Smooth muscle cell of the brain vasculature (primary cell): ENCODE data around the gene ZNF556.
"Not testable (repeated sequence)": the region's sequence is repeated elsewhere in the genome, so short reads cannot be mapped to it uniquely, and the experiment has no call there.

Experiments
- DNase-seq: peaks from one replicate; pipeline ENCODE4 v3.0.0-alpha.2; 2012; ENCODE audit warnings: low read depth, low spot score

ZNF556 gene

DNA sequence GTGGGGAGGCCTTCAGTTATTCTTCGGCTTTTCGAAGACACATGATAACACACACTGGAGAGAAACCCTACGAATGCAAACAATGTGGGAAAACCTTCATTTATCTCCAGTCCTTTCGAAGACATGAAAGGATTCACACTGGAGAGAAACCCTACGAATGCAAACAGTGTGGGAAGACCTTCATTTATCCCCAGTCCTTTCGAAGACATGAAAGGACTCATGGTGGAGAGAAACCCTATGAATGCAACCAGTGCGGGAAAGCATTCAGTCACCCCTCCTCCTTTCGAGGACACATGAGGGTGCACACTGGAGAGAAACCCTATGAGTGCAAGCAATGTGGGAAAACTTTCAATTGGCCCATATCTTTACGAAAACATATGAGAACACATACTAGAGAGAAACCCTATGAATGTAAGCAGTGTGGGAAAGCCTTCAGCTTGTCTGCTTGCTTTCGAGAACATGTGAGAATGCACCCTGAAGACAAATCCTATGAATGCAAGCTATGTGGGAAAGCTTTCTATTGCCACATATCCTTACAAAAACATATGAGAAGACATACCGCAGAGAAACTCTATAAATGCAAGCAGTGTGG lies 14.0 kb upstream of the ZNF556 start:
- no peak for DNase-seq

DNA sequence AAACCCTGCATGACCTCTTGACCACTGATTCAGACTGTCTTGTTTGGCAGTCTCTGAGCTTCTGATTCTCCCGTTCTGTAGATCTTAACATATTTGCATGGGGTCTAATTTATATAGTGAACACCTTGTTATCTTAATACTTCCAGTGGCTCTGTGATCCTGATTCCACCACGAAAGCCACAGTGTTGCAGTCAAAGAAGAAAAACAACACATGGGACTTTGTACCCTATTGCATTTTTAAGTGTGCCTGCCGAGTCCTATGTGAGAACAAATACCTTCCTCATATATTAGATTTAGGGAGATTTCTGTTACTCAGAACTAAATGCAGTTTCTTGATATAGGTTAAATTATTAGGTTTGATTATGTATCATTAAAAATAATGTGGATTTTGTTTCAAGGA lies 12.3 kb upstream of the ZNF556 start:
- DNase-seq: no peak

DNA sequence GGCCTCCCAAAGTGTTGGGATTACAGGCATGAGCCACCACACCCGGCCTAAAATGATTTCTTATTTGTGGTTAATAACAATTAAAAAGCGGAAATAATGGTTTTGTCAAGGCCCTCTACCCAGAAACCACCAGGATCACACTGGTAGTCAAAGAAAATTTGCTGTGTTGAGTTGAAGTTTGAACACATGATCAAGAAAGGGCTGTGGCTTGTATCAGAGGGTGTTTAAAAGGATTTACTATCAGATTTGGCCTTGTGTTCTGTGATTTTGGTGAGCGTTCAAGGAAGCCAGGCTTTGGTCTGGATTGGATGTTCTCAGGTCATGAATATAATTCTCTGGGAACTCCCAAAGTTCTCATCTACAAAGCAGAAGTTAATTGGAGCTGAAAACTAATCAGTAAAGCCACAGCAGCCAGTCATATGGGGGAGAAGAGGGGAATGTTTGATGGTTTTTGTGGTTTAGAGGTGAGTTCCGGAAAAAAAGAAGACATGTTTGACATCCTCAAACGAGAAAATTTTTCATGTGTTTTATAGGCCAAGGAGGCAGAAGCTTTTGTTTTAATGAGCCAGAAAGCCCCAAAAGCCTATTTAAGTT lies 10.6 kb upstream of the ZNF556 start:
- no peak for DNase-seq

DNA sequence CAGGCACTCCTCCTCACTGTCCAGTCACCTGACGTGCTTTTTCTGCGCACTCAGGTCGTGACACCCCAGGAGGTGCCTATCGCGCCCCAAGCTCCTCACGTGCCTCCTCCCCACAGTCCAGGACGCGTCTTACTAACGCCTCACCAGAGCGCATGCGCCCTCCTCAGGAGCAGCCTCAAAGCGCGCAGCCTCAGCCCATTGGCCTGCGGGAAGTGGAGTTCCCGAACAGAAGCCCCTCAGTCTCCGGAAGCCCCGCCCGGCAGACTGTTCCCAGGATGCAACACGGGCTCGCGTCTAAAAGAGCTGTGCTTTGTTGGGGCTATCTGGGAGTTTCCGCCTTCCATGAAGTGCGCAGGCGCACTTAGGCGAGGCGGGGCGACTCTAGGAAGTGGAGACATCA lies 8.3 kb upstream of the ZNF556 start:
- no peak for DNase-seq

DNA sequence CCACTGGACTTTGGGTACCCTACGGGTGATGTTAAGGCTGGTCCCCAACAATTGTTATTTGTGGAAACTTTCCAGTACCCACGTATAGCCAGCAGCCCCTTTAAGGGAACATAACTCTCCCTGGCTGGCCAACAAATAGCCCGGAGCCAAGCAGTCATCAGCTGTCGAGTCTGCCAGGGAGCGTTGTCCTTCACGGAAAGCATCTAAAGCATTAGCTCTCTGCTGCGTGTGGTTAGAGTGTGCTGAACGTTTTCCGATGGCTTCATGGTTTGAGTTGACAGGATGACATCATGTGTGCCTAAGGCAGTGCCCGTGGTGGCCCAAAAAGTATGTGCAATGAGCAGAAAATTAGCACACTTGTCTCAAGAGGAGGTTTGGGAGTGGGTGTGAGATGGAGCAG lies 3.3 kb upstream of the ZNF556 start:
- no peak for DNase-seq

DNA sequence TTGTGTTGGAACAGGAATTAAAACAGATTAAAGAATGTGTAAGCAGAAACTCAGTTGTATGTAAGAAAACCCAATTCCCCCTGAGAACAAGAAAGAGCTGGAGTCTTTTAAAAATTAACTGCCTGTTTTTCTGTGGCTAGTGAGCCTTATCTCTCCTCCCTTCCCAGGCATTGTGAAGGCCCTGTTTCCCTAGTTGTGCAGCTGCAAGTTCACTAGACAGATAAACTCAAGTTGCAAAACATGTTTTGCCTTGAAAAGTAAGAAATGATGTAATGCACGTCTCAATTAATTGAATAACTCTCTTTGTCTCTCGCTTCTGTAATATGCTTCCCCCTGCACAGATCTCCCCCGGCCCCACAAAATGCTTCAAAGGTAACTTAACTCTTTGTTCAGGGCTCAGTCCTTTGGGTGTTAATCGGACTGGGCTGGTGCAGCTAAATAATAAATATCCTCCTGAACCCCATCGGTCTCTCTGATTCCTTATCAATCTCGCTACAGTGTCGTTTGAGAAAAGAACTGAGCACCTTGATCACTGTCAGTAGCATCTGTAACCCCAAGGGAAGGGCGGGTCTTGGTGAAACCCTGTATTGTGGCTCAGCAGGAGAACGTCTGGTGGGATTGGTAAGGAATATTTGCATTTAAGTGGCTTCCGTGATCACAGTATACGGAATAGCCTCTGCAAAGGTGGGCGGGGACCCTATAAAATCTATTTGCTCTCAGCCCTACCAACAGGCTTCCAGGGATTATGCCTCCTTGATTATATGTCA lies 1.6 kb upstream of the ZNF556 start:
- no peak for DNase-seq

DNA sequence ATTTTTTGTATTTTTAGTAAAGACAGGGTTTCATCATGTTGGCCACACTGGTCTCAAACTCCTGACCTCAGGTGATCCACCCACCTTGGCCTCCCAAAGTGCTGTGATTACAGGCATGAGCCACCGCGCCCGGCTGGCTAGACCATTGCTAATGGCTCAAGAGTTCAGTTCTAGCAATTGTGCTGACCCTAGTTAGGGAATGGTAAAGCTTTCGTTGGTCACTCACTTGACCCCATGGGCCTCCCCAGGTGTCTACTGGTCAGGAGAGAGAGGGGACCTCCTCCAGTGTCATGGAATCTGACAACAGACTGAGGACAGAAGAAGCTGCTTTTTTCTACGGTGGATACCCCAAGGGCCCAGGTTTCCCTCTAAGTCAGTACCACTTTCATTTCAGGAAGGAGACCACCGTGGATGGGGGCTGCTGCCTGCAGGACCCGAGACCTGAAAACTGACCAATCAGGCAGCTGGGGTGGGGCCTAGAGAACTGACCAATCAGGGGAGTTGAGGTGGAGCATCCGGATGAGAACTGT lies 575 bp upstream of the ZNF556 start:
- DNase-seq: no peak

DNA sequence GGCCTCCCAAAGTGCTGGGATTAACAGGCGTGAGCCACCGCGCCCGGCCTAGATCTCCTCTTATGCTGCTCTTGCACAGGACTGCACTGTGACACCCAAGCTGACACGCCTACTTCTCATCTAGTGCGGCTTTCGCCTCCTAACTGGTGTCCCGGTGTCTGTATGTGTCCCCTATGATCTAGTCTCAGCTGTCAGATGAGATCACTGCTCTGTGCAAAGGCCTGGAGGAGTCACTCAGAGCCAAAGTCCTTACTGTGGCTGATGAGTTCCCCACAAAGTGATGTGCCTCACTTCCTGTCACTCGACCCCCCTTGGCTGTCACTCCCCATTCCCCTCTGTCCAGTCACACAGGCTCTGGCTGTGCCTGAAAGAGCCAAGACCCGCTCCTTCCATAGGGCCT lies 2.5 kb downstream of the ZNF556 start:
- no peak for DNase-seq

DNA sequence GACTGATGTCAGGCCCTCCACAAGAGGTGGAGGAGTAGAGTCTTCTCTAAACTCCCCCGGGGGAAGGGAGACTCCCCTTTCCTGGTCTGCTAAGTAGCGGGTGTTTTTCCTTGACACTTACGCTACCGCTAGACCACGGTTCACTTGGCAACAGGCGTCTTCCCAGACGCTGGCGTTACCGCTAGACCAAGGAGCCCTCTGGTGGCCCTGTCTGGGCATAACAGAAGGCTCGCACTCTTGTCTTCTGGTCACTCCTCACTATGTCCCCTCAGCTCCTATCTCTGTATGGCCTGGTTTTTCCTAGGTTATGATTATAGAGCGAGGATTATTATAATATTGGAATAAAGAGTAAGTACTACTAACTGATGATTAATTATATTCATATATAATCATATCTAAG lies 5.0 kb downstream of the ZNF556 start:
- DNase-seq: not testable (repeated sequence)

DNA sequence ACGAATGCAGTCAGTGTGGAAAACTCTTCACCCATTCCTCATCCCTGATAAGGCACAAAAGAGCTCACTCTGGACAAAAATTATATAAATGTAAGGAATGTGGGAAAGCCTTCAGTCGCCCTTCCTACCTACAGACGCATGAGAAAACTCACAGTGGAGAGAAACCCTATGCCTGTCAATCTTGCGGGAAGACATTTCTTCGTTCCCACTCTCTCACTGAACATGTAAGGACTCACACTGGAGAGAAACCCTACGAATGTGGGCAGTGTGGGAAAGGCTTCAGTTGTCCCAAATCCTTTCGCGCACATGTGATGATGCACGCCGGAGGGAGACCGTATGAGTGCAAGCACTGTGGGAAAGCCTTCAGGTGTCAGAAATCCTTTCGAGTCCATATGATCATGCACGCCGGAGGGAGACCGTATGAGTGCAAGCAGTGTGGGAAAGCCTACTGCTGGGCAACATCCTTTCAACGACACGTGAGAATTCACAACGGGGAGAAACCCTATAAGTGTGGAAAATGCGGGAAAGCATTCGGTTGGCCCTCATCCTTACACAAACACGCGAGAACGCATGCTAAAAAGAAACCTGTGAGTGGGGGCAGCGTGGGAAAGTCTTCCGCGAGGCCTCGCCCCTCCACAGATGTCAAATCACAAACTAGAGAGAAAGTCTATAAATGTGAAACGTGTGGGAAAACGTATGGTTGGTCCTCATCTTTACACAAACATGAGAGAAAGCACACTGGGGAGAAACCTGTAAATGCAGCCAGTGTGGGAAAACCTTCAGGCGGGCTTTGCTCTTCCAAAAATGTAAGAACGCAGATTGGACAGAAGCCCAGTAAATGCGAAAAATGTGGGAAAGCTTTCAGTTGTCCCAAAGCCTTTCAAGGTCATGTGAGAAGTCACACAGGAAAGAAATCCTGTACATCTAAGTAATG lies 10.5 kb downstream of the ZNF556 start:
- no peak for DNase-seq

DNA sequence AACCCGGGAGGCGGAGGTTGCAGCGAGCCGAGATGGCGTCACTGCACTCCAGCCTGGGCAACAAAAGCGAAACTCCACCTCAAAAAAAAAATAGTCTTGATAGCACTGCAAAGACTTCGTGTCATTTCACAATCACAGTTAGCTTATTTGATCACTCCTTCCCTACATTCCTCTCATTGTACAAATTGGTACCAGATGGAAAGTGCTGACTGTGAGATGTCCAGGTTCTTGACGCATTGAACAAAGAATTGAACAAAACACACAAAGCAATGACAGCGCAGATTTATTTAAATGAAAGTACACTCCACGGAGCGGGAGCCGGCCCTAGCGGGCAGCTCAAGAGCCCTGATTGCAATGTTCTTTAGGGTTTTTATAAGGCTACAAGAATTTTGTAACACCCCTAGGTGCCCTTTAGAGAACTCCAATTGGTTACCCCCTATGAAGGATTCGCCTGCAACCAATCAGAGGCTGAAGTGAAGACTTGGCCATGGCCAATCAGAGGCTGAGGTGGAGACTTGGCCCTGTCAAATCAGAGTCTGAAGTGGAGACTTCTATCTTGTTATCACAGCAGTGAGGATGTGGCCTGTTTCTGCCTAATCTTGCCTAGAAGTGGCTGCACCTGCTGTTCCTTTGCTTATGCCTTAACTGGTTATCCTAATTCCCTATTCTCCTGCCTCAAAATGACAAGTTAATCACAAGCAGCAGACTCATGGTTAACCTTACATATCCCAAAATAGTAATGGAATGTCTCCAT lies 16.7 kb downstream of the ZNF556 start:
- no peak for DNase-seq

DNA sequence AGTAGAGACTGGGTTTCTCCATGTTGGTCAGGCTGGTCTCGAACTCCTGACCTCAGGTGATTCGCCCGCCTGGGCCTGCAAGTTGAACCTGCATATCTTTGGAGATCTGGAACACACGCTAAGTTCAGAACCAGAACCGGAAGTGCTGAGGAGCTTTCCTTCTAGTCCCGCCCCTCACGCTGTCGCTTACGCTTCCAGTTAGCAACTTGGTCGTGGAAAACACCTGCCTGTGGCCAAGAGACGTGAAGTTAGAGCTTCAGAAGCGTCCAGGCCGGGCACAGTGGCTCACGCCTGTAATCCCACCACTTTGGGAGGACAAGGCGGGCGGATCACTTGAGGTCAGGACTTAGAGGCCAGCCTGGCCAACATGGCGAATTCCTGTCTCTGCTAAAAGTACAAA lies 18.6 kb downstream of the ZNF556 start:
- DNase-seq: no peak

DNA sequence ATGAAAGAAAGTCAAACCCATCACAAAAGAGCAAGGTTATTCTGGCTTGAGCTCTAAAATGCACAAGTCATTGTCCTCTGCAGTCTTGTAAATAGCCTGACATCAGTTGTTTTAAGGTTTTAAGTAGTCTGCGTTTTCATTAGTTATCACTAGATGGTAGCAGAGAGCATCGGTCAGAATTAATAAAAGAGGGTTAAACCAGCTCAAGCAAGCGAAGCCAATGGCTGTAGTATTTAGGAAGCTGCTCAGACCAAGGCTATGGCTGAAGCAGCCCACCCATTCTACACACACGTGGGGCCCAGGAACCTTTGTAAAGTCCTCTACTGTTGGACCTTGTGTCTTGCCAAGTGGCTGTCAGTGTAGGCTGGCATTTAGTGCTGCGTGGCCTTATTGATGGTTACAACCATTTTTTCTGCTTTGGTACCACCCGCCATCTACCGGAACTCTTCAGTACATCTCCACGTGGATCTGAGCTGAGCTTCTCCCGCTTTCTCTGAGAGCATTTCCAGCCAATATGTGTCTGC lies 20.3 kb downstream of the ZNF556 start:
- peak; percentile 23 for DNase-seq

DNA sequence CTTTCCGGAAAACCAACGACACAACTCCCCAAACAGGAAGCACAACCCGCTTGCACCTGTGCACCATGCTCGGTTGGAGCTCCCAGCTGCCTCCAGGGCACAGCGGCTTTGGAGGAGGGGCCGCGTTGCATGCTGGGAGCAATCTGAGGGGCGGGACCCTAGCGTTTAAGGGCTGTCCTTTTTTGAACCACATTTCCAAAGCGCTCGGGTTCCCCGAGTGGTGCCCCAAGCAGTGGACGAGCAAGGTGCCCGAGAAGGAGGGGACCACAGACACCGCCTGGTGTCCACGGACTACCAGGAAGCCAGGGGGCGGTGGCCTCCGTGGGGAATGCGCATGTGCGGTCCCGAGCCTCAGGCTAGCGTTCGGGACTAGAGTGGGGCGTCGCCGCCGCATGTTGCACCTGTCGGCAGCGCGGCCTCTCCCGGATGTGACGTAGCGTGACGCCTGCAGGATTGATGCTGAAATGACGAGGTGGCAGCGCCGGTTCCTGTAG lies 21.6 kb downstream of the ZNF556 start:
- DNase-seq: no peak

DNA sequence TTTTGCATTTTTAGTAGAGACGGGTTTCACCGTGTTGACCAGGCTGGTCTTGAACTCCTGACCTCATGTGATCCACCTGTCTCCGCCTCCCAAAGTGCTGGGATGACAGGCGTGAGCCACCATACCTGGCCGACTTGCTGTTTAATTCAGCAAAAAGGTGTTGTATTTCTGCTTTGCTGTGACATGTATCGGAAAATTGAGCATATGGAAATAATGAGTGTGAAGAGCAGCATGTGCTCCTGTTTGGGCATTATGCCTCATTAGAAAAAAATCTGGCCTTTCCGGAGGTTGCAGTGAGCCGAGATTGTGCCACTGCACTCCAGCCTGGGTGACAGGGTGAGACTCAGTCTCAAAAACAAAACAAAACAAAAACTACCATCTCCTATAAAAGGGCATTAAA lies 23.4 kb downstream of the ZNF556 start:
- not testable (repeated sequence) for DNase-seq

DNA sequence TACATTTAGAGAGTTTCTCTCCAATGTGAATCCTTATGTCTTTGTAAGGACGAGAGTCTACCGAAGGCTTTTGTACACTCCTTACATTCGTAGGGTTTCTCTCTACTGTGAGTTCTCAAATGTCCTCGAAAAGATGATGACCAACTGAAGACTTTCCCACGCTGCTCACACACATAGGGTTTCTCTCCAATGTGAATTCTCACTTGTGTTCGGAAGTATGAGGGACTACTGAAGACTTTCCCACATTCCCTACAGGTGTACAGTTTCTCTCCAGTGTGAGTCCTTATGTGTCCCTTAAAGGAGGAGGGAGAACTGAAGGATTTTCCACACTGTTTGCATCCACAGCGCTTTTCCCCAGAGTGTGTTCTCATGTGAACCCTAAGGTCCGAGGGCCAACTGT lies 29.6 kb downstream of the ZNF556 start:
- no peak for DNase-seq

DNA sequence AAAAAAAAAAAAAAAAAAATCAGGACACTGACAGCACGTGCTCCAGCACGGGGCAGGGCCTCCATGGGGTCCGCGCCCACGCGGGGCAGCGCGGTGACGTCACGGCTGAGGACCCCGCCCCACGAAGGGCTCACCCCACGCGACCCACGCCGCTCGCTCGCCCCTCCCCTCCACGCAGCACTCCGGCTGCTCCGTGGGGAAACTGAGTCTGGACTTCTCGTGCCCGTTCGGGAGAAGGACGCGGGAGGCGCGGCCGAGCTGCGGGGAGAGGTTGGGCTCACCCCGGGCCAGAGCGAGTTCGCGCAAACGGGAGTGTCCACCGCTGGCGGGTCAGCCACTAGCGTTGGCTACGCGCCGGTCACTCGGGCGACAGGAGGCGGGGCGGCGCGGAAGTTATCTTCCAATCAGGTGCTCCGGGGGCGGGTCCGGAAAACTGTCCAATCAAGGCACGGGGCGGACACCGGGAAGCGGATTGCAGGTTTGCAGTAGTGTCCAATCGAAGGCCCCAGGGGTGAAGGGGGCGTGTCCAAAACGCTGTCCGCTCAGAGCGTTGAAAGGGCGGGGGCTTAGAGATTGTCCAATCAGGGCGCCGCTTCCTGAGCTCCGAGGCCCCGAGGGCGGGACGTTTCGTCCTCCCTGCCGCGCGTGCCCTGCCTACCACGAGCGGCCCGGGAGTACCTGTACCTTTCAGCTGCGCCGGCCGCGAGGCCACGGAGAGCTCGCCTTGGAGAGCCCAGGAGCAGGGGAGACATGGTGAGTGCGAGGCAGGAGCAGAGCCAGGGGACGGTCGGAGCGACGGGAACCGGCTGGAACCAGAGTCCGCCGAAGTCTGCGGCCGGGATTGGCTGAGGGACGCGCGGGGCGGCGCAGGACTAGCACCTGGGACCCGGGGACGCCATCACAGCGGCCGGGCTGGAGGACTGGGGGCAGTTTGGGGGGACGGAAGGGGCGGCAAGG lies 33.4 kb downstream of the ZNF556 start, which contains the start of gene ZNF57:
Gene ZNF57 (plus strand): TSS at position 633 of the 957 bp plus-strand sequence. CDS start 118 bp downstream, at position 751.
- DNase-seq: peak; percentile 97

DNA sequence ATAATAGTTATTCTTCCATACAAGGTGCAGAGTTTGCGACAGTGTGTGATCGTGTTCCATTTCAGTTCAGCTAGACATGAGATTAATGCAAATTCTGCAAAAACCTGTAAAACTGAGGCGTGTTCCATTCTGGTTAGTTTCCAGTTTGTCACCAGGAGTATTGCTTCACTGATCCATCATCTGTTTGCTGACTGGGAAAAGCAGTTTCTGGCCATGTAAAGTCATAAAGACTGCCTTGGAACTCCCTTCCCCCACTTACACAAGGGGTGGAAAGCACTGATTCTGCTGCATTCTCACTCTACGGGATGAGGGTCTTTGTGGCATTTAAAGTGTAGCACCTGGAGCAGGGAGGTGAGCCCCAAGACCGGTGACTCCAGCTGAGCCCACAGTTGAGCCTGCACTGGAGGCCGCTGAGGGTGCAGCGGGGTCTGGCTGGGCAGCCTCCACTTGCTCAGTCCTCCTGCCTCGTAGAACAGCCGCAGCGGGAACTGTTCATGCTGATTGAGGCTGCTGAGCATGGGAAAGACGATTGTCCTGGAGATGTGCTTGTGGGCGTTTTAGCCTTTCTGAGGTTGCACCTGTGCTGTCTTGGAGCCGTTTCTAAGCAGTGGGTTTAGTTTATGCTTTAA lies 35.6 kb downstream of the ZNF556 start:
- no peak for DNase-seq

DNA sequence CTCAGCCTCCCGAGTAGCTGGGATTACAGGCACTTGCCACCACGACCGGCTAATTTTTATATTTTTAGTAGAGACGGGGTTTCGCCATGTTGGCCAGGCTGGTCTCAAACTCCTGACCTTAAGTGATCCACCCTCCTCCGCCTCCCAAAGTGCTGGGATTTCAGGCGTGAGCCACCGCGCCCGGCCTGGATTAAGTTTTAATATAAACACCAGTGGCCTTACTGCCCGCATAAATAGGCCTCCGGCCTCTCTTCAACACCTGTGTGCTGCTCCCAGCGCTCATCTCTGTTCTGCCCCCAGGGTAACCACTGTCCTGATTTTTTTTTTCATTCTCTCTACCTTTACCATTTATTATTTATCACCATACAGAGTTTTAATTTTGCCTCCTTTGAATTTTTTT lies 36.2 kb downstream of the ZNF556 start:
- DNase-seq: not testable (repeated sequence)
